Hematopoietic multipotent progenitor cell treated with erythropoietin and hydrocortisone succinate and interleukin-3 and kit ligand, for 15 days (in vitro differentiated cells): Measurements from ENCODE around the gene PPP1R37.

ENCODE experiments used
- DNase-seq: peaks from one replicate; pipeline ENCODE4 v3.0.0-alpha.2; 2015; ENCODE audit warnings: low spot score

The PPP1R37 gene

GRCh38 chr19:45071545-45071938, 21.4 kb upstream of the PPP1R37 start:
- DNase-seq = no peak

- no peak for DNase-seq
Observed at GRCh38 chr19:45071969-45072790, 20.8 kb upstream of the PPP1R37 start.

- DNase-seq = no peak
Observed at GRCh38 chr19:45074744-45075300, 18.2 kb upstream of the PPP1R37 start.

- peak; percentile 52 for DNase-seq
Observed at GRCh38 chr19:45075301-45076028, 17.5 kb upstream of the PPP1R37 start.

- DNase-seq = peak; percentile 79
Observed at GRCh38 chr19:45076029-45076850, 16.7 kb upstream of the PPP1R37 start, which contains the start of gene ZNF296. TSS of gene ZNF296 (minus strand) at chr19:45076478. CDS start at chr19:45076373, 105 bp downstream.

- no peak for DNase-seq
Observed at GRCh38 chr19:45076851-45077730, 15.9 kb upstream of the PPP1R37 start.

- DNase-seq = no peak
Observed at GRCh38 chr19:45078390-45079062, 14.5 kb upstream of the PPP1R37 start.

- peak; percentile 68 for DNase-seq
Observed at GRCh38 chr19:45079063-45079910, 13.7 kb upstream of the PPP1R37 start, which contains the start of gene GEMIN7. TSS of gene GEMIN7 (plus strand) at chr19:45079260. CDS start at chr19:45090115, 10,855 bp downstream.

GRCh38 chr19:45079911-45080370, 13.0 kb upstream of the PPP1R37 start:
- DNase-seq = peak; percentile 53

GRCh38 chr19:45082170-45082569, 10.8 kb upstream of the PPP1R37 start:
- DNase-seq = no peak

GRCh38 chr19:45086480-45086879, 6.5 kb upstream of the PPP1R37 start:
- no peak for DNase-seq

GRCh38 chr19:45087531-45087930, 5.4 kb upstream of the PPP1R37 start:
- DNase-seq = no peak

GRCh38 chr19:45090034-45090433, 2.9 kb upstream of the PPP1R37 start:
- no peak for DNase-seq

GRCh38 chr19:45090606-45091005, 2.4 kb upstream of the PPP1R37 start:
- no peak for DNase-seq

GRCh38 chr19:45091031-45091923, 1.7 kb upstream of the PPP1R37 start:
- DNase-seq = peak; percentile 98

GRCh38 chr19:45094137-45094536, 1.2 kb downstream of the PPP1R37 start:
- DNase-seq = no peak

- DNase-seq = no peak
Observed at GRCh38 chr19:45094707-45095106, 1.7 kb downstream of the PPP1R37 start.
